Testis (tissue), 2 donors: ENCODE measurements around the gene ADAMTS14.

ENCODE experiments used
- POLR2A ChIP-seq: fragments of 450-650 bp; IDR thresholded peaks from one replicate; pipeline ENCODE4 v1.6.1; 2017; ENCODE audit warnings: antibody characterized with exemption, mild to moderate bottlenecking, moderate library complexity
- TF ChIP-seq, protein P1 (sequence below), 3 experiments: fragments of 450-650 bp in 2 of 3; fragments of 200-600 bp in 1 of 3; sonication (generic) in 1 of 3; IDR thresholded peaks; one replicate each; pipeline ENCODE4 v1.5.1; 2016 to 2019; ENCODE audit warnings: antibody characterized with exemption in 3 of 3, mild to moderate bottlenecking in 2 of 3, moderate library complexity in 1 of 3

DNA sequence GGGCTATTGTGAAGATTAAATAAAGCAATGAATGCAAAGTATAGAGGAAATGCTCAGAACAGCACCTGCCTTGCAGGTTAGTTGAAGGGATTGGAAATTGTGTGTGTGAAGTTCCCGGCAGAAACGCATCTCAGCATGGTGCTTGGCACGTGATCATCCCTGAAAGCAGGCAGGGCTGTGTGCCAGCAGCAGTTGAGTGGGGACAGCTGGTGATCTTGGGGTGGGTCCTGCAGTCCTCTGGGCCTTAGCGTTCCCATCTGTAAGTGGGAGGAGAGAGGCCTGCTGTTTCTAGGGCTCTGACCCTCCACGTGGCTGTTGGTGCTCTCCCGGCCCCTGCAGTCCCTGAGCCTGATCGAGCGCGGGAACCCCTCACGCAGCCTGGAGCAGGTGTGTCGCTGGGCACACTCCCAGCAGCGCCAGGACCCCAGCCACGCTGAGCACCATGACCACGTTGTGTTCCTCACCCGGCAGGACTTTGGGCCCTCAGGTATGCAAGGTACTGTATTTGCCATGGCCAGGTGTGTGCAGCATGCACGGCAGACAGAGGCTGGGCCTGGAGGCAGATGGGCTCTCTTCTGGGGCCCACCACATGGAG is 57.6 kb downstream of the ADAMTS14 start:
- TF ChIP-seq, protein P1, sequence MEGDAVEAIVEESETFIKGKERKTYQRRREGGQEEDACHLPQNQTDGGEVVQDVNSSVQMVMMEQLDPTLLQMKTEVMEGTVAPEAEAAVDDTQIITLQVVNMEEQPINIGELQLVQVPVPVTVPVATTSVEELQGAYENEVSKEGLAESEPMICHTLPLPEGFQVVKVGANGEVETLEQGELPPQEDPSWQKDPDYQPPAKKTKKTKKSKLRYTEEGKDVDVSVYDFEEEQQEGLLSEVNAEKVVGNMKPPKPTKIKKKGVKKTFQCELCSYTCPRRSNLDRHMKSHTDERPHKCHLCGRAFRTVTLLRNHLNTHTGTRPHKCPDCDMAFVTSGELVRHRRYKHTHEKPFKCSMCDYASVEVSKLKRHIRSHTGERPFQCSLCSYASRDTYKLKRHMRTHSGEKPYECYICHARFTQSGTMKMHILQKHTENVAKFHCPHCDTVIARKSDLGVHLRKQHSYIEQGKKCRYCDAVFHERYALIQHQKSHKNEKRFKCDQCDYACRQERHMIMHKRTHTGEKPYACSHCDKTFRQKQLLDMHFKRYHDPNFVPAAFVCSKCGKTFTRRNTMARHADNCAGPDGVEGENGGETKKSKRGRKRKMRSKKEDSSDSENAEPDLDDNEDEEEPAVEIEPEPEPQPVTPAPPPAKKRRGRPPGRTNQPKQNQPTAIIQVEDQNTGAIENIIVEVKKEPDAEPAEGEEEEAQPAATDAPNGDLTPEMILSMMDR (IDR thresholded peaks at IDR 0.05): no peak
- no peak for TF ChIP-seq POLR2A
